K562 (cell line): ENCODE data around the gene LYPD6B. TPM values are rescaled to one million over a fixed set of nuclear protein-coding genes. Genes with fewer than 3 reads are reported as not detected.

Experiments used
- ATAC-seq: fragments of 200-7000 bp; cut with Tn5 transposase; 3 replicates; pipeline ENCODE4 v1.9.1; 2020; ENCODE audit warnings: moderate library complexity
- BruUV-seq: library from RNA; stranded (reverse); fragments of 400-500 nt; replicated peaks from 2 replicates; lab custom pipeline; 2021; lab: Mats Ljungman, UMichigan
- CTCF ChIA-PET: fragments of 300-600 bp; formaldehyde crosslinking; extraction: SDS; loops from one replicate; lab custom pipeline; 2021; ENCODE audit warnings: low intra/inter-chr PET ratio; lab: Yijun Ruan, JAX
- POLR2A ChIA-PET: fragments of 300-600, 350-650 bp; sonication (Branson Sonifier 250); formaldehyde crosslinking; extraction: SDS; loops from one replicate; lab custom pipeline; 2021; ENCODE audit warnings: antibody characterized with exemption, inconsistent platforms; lab: Yijun Ruan, JAX
- DNase-seq, 4 experiments: peaks; one replicate each; pipeline versions ENCODE4 v3.0.0 to v3.0.0-alpha.2; 2011 to 2018; ENCODE audit warnings: low spot score in 3 of 4, mixed read lengths in 3 of 4; ENCODE audit errors: extremely low read depth in 1 of 4
- FAIRE-seq: peaks from 2 replicates; lab custom pipeline; 2011; peaks lifted over from hg19 to GRCh38; lab: Jason Lieb, UNC
- H2AFZ ChIP-seq: 2 replicates; pipeline ENCODE4 v1.6.0; 2011; ENCODE audit warnings: low read depth, low read length, control low read depth, inconsistent platforms
- H3K27ac ChIP-seq: fragments of 200-600 bp; 3 replicates; pipeline ENCODE4 v1.8.0; 2011; ENCODE audit warnings: low read depth, mild to moderate bottlenecking, control low read depth, inconsistent platforms, low read length, moderate library complexity, mixed read lengths; ENCODE audit errors: extremely low read depth
- H3K27me3 ChIP-seq, 2 experiments: fragments of 300-600 bp in 1 of 2; 2 replicates in 1 of 2; 3 replicates in 1 of 2; pipeline versions ENCODE4 v1.6.0 to v1.8.0; 2011; ENCODE audit warnings: inconsistent platforms in 2 of 2, low read length in 2 of 2, mild to moderate bottlenecking in 1 of 2, mixed read lengths in 1 of 2, moderate library complexity in 1 of 2; ENCODE audit not compliant: control insufficient read depth in 2 of 2, insufficient read depth in 2 of 2
- H3K36me3 ChIP-seq: fragments of 300-600 bp; 3 replicates; pipeline ENCODE4 v1.8.0; 2011; ENCODE audit warnings: mild to moderate bottlenecking, low read length, inconsistent platforms; ENCODE audit not compliant: control insufficient read depth, insufficient read depth
- H3K4me1 ChIP-seq, 2 experiments: fragments of 200-600 bp in 1 of 2; replicated peaks in 1 of 2; 2 replicates in 1 of 2; 3 replicates in 1 of 2; pipeline versions ENCODE4 v1.5.1 to v1.8.0; 2011; ENCODE audit warnings: inconsistent platforms in 2 of 2, low read length in 2 of 2, mild to moderate bottlenecking in 1 of 2, mixed read lengths in 1 of 2, moderate library complexity in 1 of 2; ENCODE audit not compliant: control insufficient read depth in 2 of 2, insufficient read depth in 2 of 2
- H3K4me2 ChIP-seq: 2 replicates; pipeline ENCODE4 v1.6.1; 2011; ENCODE audit warnings: low read length, control low read depth, inconsistent platforms, mixed read lengths; ENCODE audit not compliant: insufficient read depth
- H3K4me3 ChIP-seq: fragments of 200-600 bp; sonication (generic), shearing (Covaris generic); 2 replicates; pipeline ENCODE4 v1.5.1; 2016; ENCODE audit warnings: control low read depth, inconsistent platforms
- H3K79me2 ChIP-seq: fragments of 200-600 bp; 3 replicates; pipeline ENCODE4 v1.8.0; 2011; ENCODE audit warnings: low read length, inconsistent platforms; ENCODE audit not compliant: control insufficient read depth, insufficient read depth
- H3K9ac ChIP-seq, 2 experiments: 2 replicates each; pipeline versions ENCODE4 v1.6.0 to v1.6.1; 2011; ENCODE audit warnings: low read depth in 2 of 2, low read length in 2 of 2, control low read depth in 1 of 2, inconsistent platforms in 1 of 2, mild to moderate bottlenecking in 1 of 2, mixed read lengths in 1 of 2; ENCODE audit not compliant: insufficient read depth in 1 of 2
- H3K9me1 ChIP-seq: one replicate; pipeline ENCODE4 v1.6.0; 2011; ENCODE audit warnings: inconsistent platforms, mild to moderate bottlenecking, low read length, moderate library complexity; ENCODE audit not compliant: control insufficient read depth, insufficient read depth
- H3K9me3 ChIP-seq: replicated peaks from 2 replicates; pipeline ENCODE4 v1.5.1; 2011; ENCODE audit warnings: low read depth, low read length, inconsistent platforms; ENCODE audit not compliant: control insufficient read depth, insufficient read depth
- H4K20me1 ChIP-seq: replicated peaks from 2 replicates; pipeline ENCODE4 v1.6.1; 2011; ENCODE audit warnings: low read length, inconsistent platforms, mixed read lengths; ENCODE audit not compliant: control insufficient read depth, insufficient read depth
- BRD9 ChIP-seq: fragments of 450-650 bp; IDR thresholded peaks from 2 replicates; pipeline ENCODE4 v1.6.1; 2018; ENCODE audit warnings: low read depth; ENCODE audit not compliant: partially characterized antibody
- FOXJ2 ChIP-seq: fragments of 200-800 bp; sonication (Bioruptor generic); IDR thresholded peaks from 2 replicates; pipeline ENCODE4 v1.6.1; 2016; ENCODE audit warnings: missing genetic modification characterization, missing compliant biosample characterization
- LARP7 ChIP-seq: fragments of 450-650 bp; IDR thresholded peaks from 2 replicates; pipeline ENCODE4 v1.6.1; 2016
- SIRT6 ChIP-seq: IDR thresholded peaks from one replicate; pipeline ENCODE4 v1.6.1; 2012; ENCODE audit warnings: low read depth, mild to moderate bottlenecking, control low read depth, inconsistent platforms, low read length, moderate library complexity
- TBL1XR1 ChIP-seq, 2 experiments: IDR thresholded peaks; 2 replicates each; pipeline ENCODE4 v1.6.1; 2012; ENCODE audit warnings: improper control_type of control experiment in 2 of 2, low read length in 2 of 2, mild to moderate bottlenecking in 1 of 2
- ZBTB1 ChIP-seq: sonication (generic); formaldehyde crosslinking; IDR thresholded peaks from 2 replicates; pipeline ENCODE4 v1.8.1; 2023; ENCODE audit warnings: missing genetic modification reagents, low read depth, mild to moderate bottlenecking, borderline replicate concordance
- ZNF707 ChIP-seq: fragments of 250-450 bp; sonication (Bioruptor Pico); conservative IDR thresholded peaks from 2 replicates; pipeline ENCODE4 v1.8.0; 2022; ENCODE audit warnings: inconsistent platforms, mild to moderate bottlenecking, moderate library complexity
- WGBS: fragments of 100-300 bp; shearing (Covaris generic); methylation state at CpG from one replicate; pipeline ENCODE4 v1.1.6; 2016; ENCODE audit warnings: low coverage, mixed read lengths; ENCODE audit not compliant: insufficient coverage; ENCODE audit errors: missing lambda C conversion rate; 5-methylcytosine and 5-hydroxymethylcytosine counted together
- in situ Hi-C: fragments of 300-500 bp; cut with MboI; formaldehyde crosslinking; loops from 4 replicates; pipeline ENCODE4 v1.15.0; 2018; ENCODE audit warnings: inconsistent platforms, mixed read lengths
- intact Hi-C: fragments of 100-400 bp; cut with micrococcal nuclease; formaldehyde crosslinking; loops from 2 replicates; pipeline ENCODE4 v1.14.2; 2022
- polyA plus RNA-seq, 8 experiments: library from polyadenylated mRNA; depleted of rRNA in 4 of 8; stranded (reverse) in 5 of 8; unstranded in 3 of 8; fragments of >200 nt; fragmentation: Nextera tagmentation in 2 of 8; fragmentation: Illumina TruSeq in 1 of 8; extraction: Ambion mirVana in 2 of 8; extraction: Trizol in 1 of 8; gene quantifications; 2 replicates each; pipeline versions ENCODE4 v1.2.1 to v1.2.3, GENCODE V29; 2011 to 2014; ENCODE audit warnings: inconsistent platforms in 1 of 8, missing spikeins in 1 of 8
- total RNA-seq, 7 experiments: library from RNA; depleted of rRNA in 6 of 7; stranded (reverse); fragments of >200 nt in 6 of 7; fragmentation: Illumina TruSeq in 2 of 7; extraction: Trizol in 2 of 7; gene quantifications; 2 replicates each; pipeline versions ENCODE4 v1.2.1 to v1.2.3, GENCODE V29; 2011 to 2021; ENCODE audit warnings: low replicate concordance in 1 of 7
- TF ChIP-seq, protein P1 (sequence below): IDR thresholded peaks from 2 replicates; pipeline ENCODE4 v1.6.1; 2016; ENCODE audit warnings: missing genetic modification characterization, missing compliant biosample characterization
- TF ChIP-seq, protein P2 (sequence below): fragments of 450-650 bp; IDR thresholded peaks from one replicate; pipeline ENCODE4 v1.6.1; 2018; ENCODE audit warnings: mild to moderate bottlenecking, moderate library complexity; ENCODE audit not compliant: partially characterized antibody
- TF ChIP-seq, protein P3 (sequence below): fragments of 200-800 bp; sonication (Bioruptor generic); IDR thresholded peaks from 2 replicates; pipeline ENCODE4 v1.6.1; 2017; ENCODE audit warnings: missing genetic modification characterization, missing compliant biosample characterization

The LYPD6B gene
- total and polyA plus RNA-seq, 9 of the 15 experiments (the other 6 are each of a cell fraction or from before 2014, with no cell fraction given) = not detected

DNA sequence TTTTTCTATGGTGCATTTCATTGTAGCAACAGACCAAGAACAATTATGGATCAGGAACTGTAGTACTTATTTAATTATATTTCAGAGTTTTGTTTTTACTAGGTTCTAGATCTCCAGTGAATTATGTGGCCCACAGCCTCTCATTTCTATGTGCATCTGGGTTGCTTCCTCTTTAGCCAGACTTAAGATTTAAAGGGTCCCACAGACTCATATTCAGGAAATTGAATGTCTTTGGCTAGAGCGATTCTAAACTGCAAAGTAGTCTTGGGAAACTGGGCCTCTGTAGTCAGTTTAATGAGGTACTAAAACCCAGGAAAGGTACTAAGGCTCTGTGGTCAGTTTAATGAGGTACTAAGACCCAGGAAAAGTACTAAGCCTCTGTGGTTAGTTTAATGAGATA lies 94.4 kb downstream of the LYPD6B start:
- 0% methylated on average over 1 of the region's 1 CpG for WGBS
- POLR2A ChIA-PET = no interaction called here
- no peaks in the 10 kb centered on the region for H3K4me1 ChIP-seq
- no peaks in the 10 kb centered on the region for H3K36me3 ChIP-seq
- ATAC-seq (no peak), DNase-seq (no peak), FAIRE-seq (no peak)
- H3K4me3 ChIP-seq = no peak overlapping the region
- H3K9ac ChIP-seq = no peak overlapping the region
- no TSS peak for BruUV-seq
- TF ChIP-seq BRD9 = no peak
- no peak for TF ChIP-seq LARP7
- TF ChIP-seq, protein P1, sequence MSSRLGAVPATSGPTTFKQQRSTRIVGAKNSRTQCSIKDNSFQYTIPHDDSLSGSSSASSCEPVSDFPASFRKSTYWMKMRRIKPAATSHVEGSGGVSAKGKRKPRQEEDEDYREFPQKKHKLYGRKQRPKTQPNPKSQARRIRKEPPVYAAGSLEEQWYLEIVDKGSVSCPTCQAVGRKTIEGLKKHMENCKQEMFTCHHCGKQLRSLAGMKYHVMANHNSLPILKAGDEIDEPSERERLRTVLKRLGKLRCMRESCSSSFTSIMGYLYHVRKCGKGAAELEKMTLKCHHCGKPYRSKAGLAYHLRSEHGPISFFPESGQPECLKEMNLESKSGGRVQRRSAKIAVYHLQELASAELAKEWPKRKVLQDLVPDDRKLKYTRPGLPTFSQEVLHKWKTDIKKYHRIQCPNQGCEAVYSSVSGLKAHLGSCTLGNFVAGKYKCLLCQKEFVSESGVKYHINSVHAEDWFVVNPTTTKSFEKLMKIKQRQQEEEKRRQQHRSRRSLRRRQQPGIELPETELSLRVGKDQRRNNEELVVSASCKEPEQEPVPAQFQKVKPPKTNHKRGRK (tag) = no peak
- TF ChIP-seq TBL1XR1 (IDR thresholded peaks at IDR 0.05; ENCODE audit: low read length in 2 of 2) = no peak
- TF ChIP-seq, protein P2, sequence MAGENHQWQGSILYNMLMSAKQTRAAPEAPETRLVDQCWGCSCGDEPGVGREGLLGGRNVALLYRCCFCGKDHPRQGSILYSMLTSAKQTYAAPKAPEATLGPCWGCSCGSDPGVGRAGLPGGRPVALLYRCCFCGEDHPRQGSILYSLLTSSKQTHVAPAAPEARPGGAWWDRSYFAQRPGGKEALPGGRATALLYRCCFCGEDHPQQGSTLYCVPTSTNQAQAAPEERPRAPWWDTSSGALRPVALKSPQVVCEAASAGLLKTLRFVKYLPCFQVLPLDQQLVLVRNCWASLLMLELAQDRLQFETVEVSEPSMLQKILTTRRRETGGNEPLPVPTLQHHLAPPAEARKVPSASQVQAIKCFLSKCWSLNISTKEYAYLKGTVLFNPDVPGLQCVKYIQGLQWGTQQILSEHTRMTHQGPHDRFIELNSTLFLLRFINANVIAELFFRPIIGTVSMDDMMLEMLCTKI = no peak
- no peak for TF ChIP-seq SIRT6
- TF ChIP-seq, protein P3, sequence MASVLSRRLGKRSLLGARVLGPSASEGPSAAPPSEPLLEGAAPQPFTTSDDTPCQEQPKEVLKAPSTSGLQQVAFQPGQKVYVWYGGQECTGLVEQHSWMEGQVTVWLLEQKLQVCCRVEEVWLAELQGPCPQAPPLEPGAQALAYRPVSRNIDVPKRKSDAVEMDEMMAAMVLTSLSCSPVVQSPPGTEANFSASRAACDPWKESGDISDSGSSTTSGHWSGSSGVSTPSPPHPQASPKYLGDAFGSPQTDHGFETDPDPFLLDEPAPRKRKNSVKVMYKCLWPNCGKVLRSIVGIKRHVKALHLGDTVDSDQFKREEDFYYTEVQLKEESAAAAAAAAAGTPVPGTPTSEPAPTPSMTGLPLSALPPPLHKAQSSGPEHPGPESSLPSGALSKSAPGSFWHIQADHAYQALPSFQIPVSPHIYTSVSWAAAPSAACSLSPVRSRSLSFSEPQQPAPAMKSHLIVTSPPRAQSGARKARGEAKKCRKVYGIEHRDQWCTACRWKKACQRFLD (CRISPR knock-in tag) = no peak
- no peak for TF ChIP-seq FOXJ2 (tag)
- no peak for TF ChIP-seq ZNF707
- no peak for TF ChIP-seq ZBTB1 (CRISPR knock-in tag)
- no peaks in the 10 kb centered on the region for H3K79me2 ChIP-seq
- in situ Hi-C loops = no loop called here
- intact Hi-C loops = no loop called here
- no peak overlapping the region for H3K27ac ChIP-seq
- no peak overlapping the region for H3K4me2 ChIP-seq
- CTCF ChIA-PET = no interaction called here
- H2AFZ ChIP-seq = no peak overlapping the region
- no peaks in the 10 kb centered on the region for H3K9me1 ChIP-seq
- H3K9me3 ChIP-seq = no peaks in the 10 kb centered on the region
- no peaks in the 10 kb centered on the region for H3K27me3 ChIP-seq
- no peaks in the 10 kb centered on the region for H4K20me1 ChIP-seq
